ENCODE results near the gene CCDC61. TPM values are rescaled to one million over a fixed set of nuclear protein-coding genes. Genes with fewer than 3 reads are reported as not detected.

The CCDC61 gene
- total RNA-seq, 3 donors from 2014 or later = 16.5 to 25.0 (median 17.6) TPM

- no peak overlapping the region for H3K4me3 ChIP-seq
- TF ChIP-seq, protein P1, sequence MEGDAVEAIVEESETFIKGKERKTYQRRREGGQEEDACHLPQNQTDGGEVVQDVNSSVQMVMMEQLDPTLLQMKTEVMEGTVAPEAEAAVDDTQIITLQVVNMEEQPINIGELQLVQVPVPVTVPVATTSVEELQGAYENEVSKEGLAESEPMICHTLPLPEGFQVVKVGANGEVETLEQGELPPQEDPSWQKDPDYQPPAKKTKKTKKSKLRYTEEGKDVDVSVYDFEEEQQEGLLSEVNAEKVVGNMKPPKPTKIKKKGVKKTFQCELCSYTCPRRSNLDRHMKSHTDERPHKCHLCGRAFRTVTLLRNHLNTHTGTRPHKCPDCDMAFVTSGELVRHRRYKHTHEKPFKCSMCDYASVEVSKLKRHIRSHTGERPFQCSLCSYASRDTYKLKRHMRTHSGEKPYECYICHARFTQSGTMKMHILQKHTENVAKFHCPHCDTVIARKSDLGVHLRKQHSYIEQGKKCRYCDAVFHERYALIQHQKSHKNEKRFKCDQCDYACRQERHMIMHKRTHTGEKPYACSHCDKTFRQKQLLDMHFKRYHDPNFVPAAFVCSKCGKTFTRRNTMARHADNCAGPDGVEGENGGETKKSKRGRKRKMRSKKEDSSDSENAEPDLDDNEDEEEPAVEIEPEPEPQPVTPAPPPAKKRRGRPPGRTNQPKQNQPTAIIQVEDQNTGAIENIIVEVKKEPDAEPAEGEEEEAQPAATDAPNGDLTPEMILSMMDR (IDR thresholded peaks at IDR 0.05) = no peak
- H3K9me3 ChIP-seq = no peaks in the 10 kb centered on the region
- no peaks in the 10 kb centered on the region for H3K4me1 ChIP-seq (ENCODE audit: low read depth)
- intact Hi-C loops (cut with DNase I, micrococcal nuclease) = no loop called here
- DNase-seq = peak in 1 of 3 donors; percentile 8
- no peaks in the 10 kb centered on the region for H3K36me3 ChIP-seq (ENCODE audit: low read depth)
- no peak for ATAC-seq
These were observed 54.3 kb downstream of the CCDC61 start for GRCh38 chr19:46049597-46049996.

DNA sequence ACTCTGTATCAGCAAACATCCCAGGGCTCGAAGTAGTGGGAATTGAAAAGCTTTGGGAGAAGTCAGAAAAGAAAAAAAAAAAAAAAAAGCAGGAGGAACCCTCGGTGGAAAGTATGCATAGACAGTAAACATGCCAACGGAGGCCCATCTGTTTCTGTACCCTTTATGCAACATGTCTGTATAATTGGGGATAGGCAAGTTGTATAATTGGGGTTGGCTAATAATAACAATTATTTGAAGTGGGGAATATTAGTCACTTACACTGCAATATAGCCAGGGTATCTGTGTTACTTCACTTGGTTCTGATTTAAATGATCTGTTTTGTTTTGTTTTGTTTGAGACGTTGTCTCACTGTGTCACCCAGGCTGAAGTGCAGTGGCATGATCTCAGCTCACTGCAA is 57.6 kb downstream of the CCDC61 start:
- intact Hi-C loops (cut with DNase I, micrococcal nuclease) = no loop called here
- DNase-seq = no peak
- H3K9me3 ChIP-seq = no peaks in the 10 kb centered on the region
- H3K36me3 ChIP-seq (ENCODE audit: low read depth) = no peaks in the 10 kb centered on the region
- TF ChIP-seq, protein P1 (IDR thresholded peaks at IDR 0.05) = no peak
- no peaks in the 10 kb centered on the region for H3K4me1 ChIP-seq (ENCODE audit: low read depth)
- no peak for ATAC-seq
- no peak overlapping the region for H3K4me3 ChIP-seq

DNA sequence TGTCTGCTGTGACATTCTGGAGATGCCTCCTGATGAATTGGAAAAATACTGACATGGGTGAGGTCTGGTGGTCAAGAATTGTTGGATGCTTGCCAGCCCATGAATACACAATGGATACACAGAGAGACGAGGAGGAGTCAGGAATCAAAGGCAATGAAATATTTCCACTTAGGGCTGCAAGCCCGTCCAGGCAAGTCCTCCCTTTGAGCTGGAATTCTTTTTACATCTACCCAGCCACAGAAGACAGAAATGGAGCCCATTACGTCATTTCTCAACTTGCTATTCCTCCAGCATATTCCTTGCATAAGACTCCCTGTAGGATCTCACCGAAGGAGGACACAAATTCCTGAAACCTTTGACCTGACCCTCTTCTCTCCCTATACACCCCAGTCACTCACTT is 61.3 kb downstream of the CCDC61 start:
- Histone ChIP-seq H3K36me3 (ENCODE audit: low read depth) (no peaks in the 10 kb centered on the region), H3K4me3 (no peak overlapping the region), H3K4me1 (ENCODE audit: low read depth) (no peaks in the 10 kb centered on the region), H3K9me3 (peaks cover 9% of the 10 kb centered on the region)
- TF ChIP-seq, protein P1 (IDR thresholded peaks at IDR 0.05) = no peak
- DNase-seq = no peak
- intact Hi-C loops (cut with DNase I, micrococcal nuclease) = no loop called here
- no peak for ATAC-seq

DNA sequence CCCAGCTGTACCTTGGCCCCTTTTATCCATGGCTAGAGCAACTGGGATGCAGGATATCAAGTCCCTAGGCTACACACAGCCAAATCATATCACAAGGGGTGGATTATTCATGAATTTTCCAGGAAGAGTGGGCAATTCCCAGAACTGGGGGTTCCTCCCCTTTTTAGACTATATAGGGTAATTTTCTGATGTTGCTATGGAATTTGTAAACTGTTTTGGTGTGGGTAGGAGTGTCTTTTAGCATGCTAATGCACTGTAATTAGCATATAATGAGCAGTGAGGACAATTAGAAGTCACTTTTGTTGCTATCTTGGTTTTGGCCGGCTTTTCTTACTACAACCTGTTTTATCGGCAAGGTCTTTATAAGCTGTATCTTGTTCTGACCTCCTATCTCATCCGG is 63.5 kb downstream of the CCDC61 start:
- no peak for DNase-seq
- no peaks in the 10 kb centered on the region for H3K4me1 ChIP-seq (ENCODE audit: low read depth)
- H3K4me3 ChIP-seq = no peak overlapping the region
- ATAC-seq = no peak
- TF ChIP-seq, protein P1 (IDR thresholded peaks at IDR 0.05) = no peak
- intact Hi-C loops (cut with DNase I, micrococcal nuclease) = no loop called here
- H3K36me3 ChIP-seq (ENCODE audit: low read depth) = no peaks in the 10 kb centered on the region
- peaks cover 9% of the 10 kb centered on the region for H3K9me3 ChIP-seq

- no peak overlapping the region for H3K4me3 ChIP-seq
- DNase-seq (no peak), ATAC-seq (no peak)
- TF ChIP-seq, protein P1 (IDR thresholded peaks at IDR 0.05) = no peak
- H3K4me1 ChIP-seq (ENCODE audit: low read depth) = no peaks in the 10 kb centered on the region
- H3K36me3 ChIP-seq (ENCODE audit: low read depth) = no peaks in the 10 kb centered on the region
- peaks cover 9% of the 10 kb centered on the region for H3K9me3 ChIP-seq
- intact Hi-C loops (cut with DNase I, micrococcal nuclease) = no loop called here
These were observed 64.7 kb downstream of the CCDC61 start for GRCh38 chr19:46060012-46060411.

GRCh38 chr19:46063201-46063600 is 67.9 kb downstream of the CCDC61 start:
- ATAC-seq (no peak), DNase-seq (no peak)
- no peaks in the 10 kb centered on the region for H3K36me3 ChIP-seq (ENCODE audit: low read depth)
- TF ChIP-seq, protein P1 (IDR thresholded peaks at IDR 0.05) = no peak
- H3K4me1 ChIP-seq (ENCODE audit: low read depth) = no peaks in the 10 kb centered on the region
- no peak overlapping the region for H3K4me3 ChIP-seq
- intact Hi-C loops (cut with DNase I, micrococcal nuclease) = no loop called here
- H3K9me3 ChIP-seq = peaks cover 9% of the 10 kb centered on the region
